Measurements from ENCODE around the gene CCDC149.

The CCDC149 gene

GRCh38 chr4:24800325-24800895, 112.4 kb downstream of the CCDC149 start:
- TF ChIP-seq CTCF (IDR thresholded peaks at IDR 0.05; ENCODE audit: low read depth, low read length) (no peak), EZH2phosphoT487 (IDR thresholded peaks at IDR 0.05; ENCODE audit: low read depth) (no peak)
- H3K4me2 ChIP-seq (ENCODE audit: low read length) = no peak overlapping the region
- no peak overlapping the region for H3K4me3 ChIP-seq (ENCODE audit: low read length)
- no peaks in the 10 kb centered on the region for H3K4me1 ChIP-seq (ENCODE audit: low read length)
- no peak overlapping the region for H2AFZ ChIP-seq (ENCODE audit: low read depth, low read length)
- peaks cover 11% of the 10 kb centered on the region; the same call in 1 of the 2 replicates for H3K27me3 ChIP-seq (ENCODE audit: low read depth, low read length)
- H3K27ac ChIP-seq (ENCODE audit: low read length) = no peak overlapping the region
- no peaks in the 10 kb centered on the region for H3K79me2 ChIP-seq (ENCODE audit: low read length)
- H3K9me3 ChIP-seq (ENCODE audit: insufficient read depth, low read length) = no peaks in the 10 kb centered on the region
- H3K36me3 ChIP-seq (replicated peaks; ENCODE audit: low read depth, low read length) = no peaks in the 10 kb centered on the region
- H4K20me1 ChIP-seq (ENCODE audit: insufficient read depth, low read length) = no peaks in the 10 kb centered on the region
- H3K9ac ChIP-seq (ENCODE audit: low read length) = no peak overlapping the region

DNA sequence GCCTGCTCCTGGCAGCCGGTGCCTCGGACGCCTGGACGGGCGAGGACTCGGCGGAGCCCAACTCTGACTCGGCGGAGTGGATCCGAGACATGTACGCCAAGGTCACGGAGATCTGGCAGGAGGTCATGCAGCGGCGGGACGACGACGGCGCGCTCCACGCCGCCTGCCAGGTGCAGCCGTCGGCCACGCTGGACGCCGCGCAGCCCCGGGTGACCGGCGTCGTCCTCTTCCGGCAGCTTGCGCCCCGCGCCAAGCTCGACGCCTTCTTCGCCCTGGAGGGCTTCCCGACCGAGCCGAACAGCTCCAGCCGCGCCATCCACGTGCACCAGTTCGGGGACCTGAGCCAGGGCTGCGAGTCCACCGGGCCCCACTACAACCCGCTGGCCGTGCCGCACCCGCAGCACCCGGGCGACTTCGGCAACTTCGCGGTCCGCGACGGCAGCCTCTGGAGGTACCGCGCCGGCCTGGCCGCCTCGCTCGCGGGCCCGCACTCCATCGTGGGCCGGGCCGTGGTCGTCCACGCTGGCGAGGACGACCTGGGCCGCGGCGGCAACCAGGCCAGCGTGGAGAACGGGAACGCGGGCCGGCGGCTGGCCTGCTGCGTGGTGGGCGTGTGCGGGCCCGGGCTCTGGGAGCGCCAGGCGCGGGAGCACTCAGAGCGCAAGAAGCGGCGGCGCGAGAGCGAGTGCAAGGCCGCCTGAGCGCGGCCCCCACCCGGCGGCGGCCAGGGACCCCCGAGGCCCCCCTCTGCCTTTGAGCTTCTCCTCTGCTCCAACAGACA, 113.1 kb downstream of the CCDC149 start:
- Histone ChIP-seq H3K9ac (ENCODE audit: low read length) (no peak overlapping the region), H3K79me2 (ENCODE audit: low read length) (no peaks in the 10 kb centered on the region), H3K9me3 (ENCODE audit: insufficient read depth, low read length) (no peaks in the 10 kb centered on the region), H3K36me3 (replicated peaks; ENCODE audit: low read depth, low read length) (no peaks in the 10 kb centered on the region), H4K20me1 (ENCODE audit: insufficient read depth, low read length) (no peaks in the 10 kb centered on the region), H3K4me2 (ENCODE audit: low read length) (no peak overlapping the region), H3K27me3 (ENCODE audit: low read depth, low read length) (peaks cover 9% of the 10 kb centered on the region; the same call in 1 of the 2 replicates), H3K27ac (ENCODE audit: low read length) (no peak overlapping the region), H3K4me3 (ENCODE audit: low read length) (no peak overlapping the region), H2AFZ (ENCODE audit: low read depth, low read length) (no peak overlapping the region), H3K4me1 (ENCODE audit: low read length) (no peaks in the 10 kb centered on the region)
- no peak for TF ChIP-seq CTCF (IDR thresholded peaks at IDR 0.05; ENCODE audit: low read depth, low read length)
- no peak for TF ChIP-seq EZH2phosphoT487 (IDR thresholded peaks at IDR 0.05; ENCODE audit: low read depth)

DNA sequence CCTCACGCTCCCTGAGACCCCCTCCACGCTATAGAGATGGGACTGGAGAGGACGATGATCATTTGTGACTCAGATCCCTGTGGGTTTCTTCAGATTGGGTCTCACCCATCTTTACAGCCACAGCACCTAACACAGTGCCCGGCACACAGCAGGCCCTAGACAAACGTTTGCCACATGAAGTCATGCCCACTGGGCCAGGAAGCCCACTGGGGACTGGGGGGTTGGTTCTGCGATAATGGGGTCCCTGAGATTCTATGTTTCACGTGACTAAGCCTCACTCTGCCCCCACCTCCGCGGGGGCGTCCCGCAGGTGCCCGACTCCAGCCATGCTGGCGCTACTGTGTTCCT, 113.7 kb downstream of the CCDC149 start:
- Histone ChIP-seq H4K20me1 (ENCODE audit: insufficient read depth, low read length) (no peaks in the 10 kb centered on the region), H3K27me3 (ENCODE audit: low read depth, low read length) (peaks cover 9% of the 10 kb centered on the region; the same call in 1 of the 2 replicates), H3K79me2 (ENCODE audit: low read length) (no peaks in the 10 kb centered on the region), H3K36me3 (replicated peaks; ENCODE audit: low read depth, low read length) (no peaks in the 10 kb centered on the region), H3K4me2 (ENCODE audit: low read length) (no peak overlapping the region), H3K9me3 (ENCODE audit: insufficient read depth, low read length) (no peaks in the 10 kb centered on the region), H3K4me3 (ENCODE audit: low read length) (no peak overlapping the region), H3K27ac (ENCODE audit: low read length) (no peak overlapping the region), H3K4me1 (ENCODE audit: low read length) (no peaks in the 10 kb centered on the region), H2AFZ (ENCODE audit: low read depth, low read length) (no peak overlapping the region), H3K9ac (ENCODE audit: low read length) (no peak overlapping the region)
- TF ChIP-seq EZH2phosphoT487 (IDR thresholded peaks at IDR 0.05; ENCODE audit: low read depth) (no peak), CTCF (IDR thresholded peaks at IDR 0.05; ENCODE audit: low read depth, low read length) (no peak)

DNA sequence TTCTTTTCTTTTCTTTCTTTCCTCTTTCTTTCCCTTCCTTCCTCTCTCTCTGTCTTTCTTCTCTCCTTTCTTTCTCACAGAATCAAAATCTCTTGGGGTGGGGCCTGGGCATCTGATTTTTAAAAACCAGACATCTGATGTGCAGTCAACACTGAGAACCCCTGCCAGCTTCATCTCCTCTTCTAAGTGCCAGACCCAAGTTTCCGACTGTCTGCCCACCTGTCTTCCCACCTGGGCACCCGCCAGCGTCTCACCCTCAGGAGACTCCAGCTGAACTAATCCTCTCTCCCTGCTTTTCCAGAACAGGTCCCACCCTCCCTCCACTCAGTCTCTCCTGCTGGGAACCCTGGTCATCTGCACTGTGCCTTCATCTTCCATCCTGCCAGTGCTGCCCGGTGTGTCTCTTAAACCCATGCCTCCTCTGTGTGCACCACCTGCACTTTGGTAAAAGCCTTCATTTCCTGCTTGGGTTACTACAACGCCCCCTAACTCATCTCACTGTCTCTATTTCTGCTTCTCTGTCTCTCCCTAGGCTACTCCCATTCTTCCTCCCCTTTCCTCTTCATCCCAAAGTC, 114.7 kb downstream of the CCDC149 start:
- Histone ChIP-seq H3K9ac (ENCODE audit: low read length) (no peak overlapping the region), H3K4me3 (ENCODE audit: low read length) (no peak overlapping the region), H3K4me2 (ENCODE audit: low read length) (no peak overlapping the region), H3K27ac (ENCODE audit: low read length) (no peak overlapping the region), H2AFZ (ENCODE audit: low read depth, low read length) (no peak overlapping the region), H3K27me3 (ENCODE audit: low read depth, low read length) (peaks cover 6% of the 10 kb centered on the region; the same call in 1 of the 2 replicates), H3K9me3 (ENCODE audit: insufficient read depth, low read length) (no peaks in the 10 kb centered on the region), H3K4me1 (ENCODE audit: low read length) (no peaks in the 10 kb centered on the region), H4K20me1 (ENCODE audit: insufficient read depth, low read length) (no peaks in the 10 kb centered on the region), H3K36me3 (replicated peaks; ENCODE audit: low read depth, low read length) (no peaks in the 10 kb centered on the region), H3K79me2 (ENCODE audit: low read length) (no peaks in the 10 kb centered on the region)
- TF ChIP-seq CTCF (IDR thresholded peaks at IDR 0.05; ENCODE audit: low read depth, low read length) = no peak
- no peak for TF ChIP-seq EZH2phosphoT487 (IDR thresholded peaks at IDR 0.05; ENCODE audit: low read depth)
